GM23248 (cell line): ENCODE data around the gene KCNJ4.
"Not testable (repeated sequence)": the region's sequence is repeated elsewhere in the genome, so short reads cannot be mapped to it uniquely, and the experiment has no call there.

ENCODE experiments used
- EZH2 ChIP-seq: fragments of 200-600 bp; sonication (generic); IDR thresholded peaks from 2 replicates; pipeline ENCODE4 v1.6.1; 2018; ENCODE audit warnings: antibody characterized with exemption, mild to moderate bottlenecking; ENCODE audit not compliant: insufficient read depth, poor library complexity, severe bottlenecking
- EZH2phosphoT487 ChIP-seq: fragments of 200-600 bp; sonication (generic); IDR thresholded peaks from 2 replicates; pipeline ENCODE4 v1.6.1; 2018; ENCODE audit warnings: antibody characterized with exemption, moderate library complexity, mild to moderate bottlenecking, low read depth; ENCODE audit not compliant: insufficient read depth

GRCh38 chr22:38388506-38389427, 66.2 kb downstream of the KCNJ4 start:
- not testable (repeated sequence) for TF ChIP-seq EZH2phosphoT487, EZH2
